BJ (cell line): ENCODE data around the gene HIVEP3. TPM values are rescaled to one million over a fixed set of nuclear protein-coding genes. Genes with fewer than 3 reads are reported as not detected.

Experiments used
- CTCF ChIA-PET: fragments of 350-600 bp; formaldehyde crosslinking; extraction: SDS; loops from one replicate; lab custom pipeline; 2021; ENCODE audit warnings: antibody characterized with exemption, inconsistent platforms; lab: Yijun Ruan, JAX
- POLR2A ChIA-PET: fragments of 300-600 bp; sonication (Branson Sonifier 250); formaldehyde crosslinking; extraction: SDS; loops from one replicate; lab custom pipeline; 2021; ENCODE audit warnings: antibody characterized with exemption; lab: Charles Lee
- DNase-seq: peaks from one replicate; pipeline ENCODE4 v3.0.0-alpha.2; 2011; ENCODE audit warnings: low read depth
- H3K27me3 ChIP-seq: 2 replicates; pipeline ENCODE4 v1.6.0; 2011; ENCODE audit warnings: low read length; ENCODE audit not compliant: control insufficient read depth, insufficient read depth
- H3K36me3 ChIP-seq: 2 replicates; pipeline ENCODE4 v1.5.1; 2011; ENCODE audit warnings: low read length; ENCODE audit not compliant: control insufficient read depth, insufficient read depth
- H3K4me3 ChIP-seq: 2 replicates; pipeline ENCODE4 v1.5.1; 2011; ENCODE audit warnings: low read depth, mild to moderate bottlenecking, control low read depth, low read length
- polyA plus RNA-seq: library from polyadenylated mRNA; depleted of rRNA; stranded (reverse); fragments of >200 nt; gene quantifications from 2 replicates; pipeline ENCODE4 v1.2.3, GENCODE V29; 2011
- TF ChIP-seq, protein P1 (sequence below): IDR thresholded peaks from 2 replicates; pipeline ENCODE4 v1.5.1; 2011; ENCODE audit warnings: low read depth, mild to moderate bottlenecking, control low read depth, inconsistent platforms, low read length, moderate library complexity; ENCODE audit not compliant: insufficient read depth

HIVEP3 gene
- polyA plus RNA-seq, 1 experiment = 4.0 TPM

DNA sequence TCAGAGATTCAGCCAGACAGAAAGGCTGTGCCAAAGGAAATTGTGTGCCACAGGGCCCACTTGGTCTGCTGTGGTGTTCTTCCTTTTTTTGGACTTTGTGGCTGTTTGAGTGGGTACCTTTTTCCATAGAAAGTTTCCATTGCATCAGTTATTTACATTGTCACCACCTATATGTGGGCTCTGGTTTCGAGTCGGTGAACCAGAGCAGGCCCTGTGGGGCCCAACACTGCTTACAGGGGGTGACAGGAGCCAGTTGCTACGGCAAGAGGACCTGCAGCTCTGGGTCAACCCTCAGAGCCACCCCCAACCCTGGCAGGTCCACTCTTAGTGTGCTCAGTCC is 277.3 kb downstream of the HIVEP3 start:
- TF ChIP-seq, protein P1, sequence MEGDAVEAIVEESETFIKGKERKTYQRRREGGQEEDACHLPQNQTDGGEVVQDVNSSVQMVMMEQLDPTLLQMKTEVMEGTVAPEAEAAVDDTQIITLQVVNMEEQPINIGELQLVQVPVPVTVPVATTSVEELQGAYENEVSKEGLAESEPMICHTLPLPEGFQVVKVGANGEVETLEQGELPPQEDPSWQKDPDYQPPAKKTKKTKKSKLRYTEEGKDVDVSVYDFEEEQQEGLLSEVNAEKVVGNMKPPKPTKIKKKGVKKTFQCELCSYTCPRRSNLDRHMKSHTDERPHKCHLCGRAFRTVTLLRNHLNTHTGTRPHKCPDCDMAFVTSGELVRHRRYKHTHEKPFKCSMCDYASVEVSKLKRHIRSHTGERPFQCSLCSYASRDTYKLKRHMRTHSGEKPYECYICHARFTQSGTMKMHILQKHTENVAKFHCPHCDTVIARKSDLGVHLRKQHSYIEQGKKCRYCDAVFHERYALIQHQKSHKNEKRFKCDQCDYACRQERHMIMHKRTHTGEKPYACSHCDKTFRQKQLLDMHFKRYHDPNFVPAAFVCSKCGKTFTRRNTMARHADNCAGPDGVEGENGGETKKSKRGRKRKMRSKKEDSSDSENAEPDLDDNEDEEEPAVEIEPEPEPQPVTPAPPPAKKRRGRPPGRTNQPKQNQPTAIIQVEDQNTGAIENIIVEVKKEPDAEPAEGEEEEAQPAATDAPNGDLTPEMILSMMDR = no peak
- no peaks in the 10 kb centered on the region for H3K27me3 ChIP-seq
- CTCF ChIA-PET = no interaction called here
- POLR2A ChIA-PET = no interaction called here
- H3K4me3 ChIP-seq = no peak overlapping the region
- no peaks in the 10 kb centered on the region for H3K36me3 ChIP-seq
- no peak for DNase-seq

DNA sequence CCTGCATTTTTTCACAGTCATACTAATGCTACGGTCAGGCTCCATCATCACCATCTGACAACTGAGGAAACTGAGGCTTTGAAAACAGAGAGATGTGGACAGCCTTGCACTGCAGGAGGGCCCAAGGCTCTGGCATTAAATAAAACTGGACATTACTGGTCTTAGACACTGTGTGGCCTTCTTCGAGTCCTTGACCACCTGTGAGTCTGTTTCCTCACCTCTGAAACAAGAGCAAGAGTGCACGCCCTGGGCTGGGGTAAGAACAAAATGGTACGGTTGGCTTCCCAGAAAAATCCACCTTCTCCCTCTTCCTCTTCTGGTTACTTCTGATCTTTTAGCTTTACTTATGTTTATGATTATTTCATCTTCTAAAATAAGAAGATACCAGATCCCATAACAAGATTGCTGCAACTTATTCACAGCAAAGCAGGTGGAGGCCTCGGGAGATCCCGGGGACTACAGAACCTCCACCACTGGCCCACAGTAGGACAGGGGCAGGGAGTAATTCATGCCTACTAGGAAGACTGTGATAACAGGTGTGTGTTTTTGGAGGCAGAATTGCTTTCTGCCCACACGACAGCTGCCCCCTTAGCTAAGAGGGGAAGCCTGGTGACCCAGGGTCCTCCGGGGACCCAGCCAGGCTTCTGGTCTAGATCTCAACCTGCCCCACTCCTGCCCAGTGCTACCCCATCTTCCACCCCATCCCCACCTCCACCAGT is 277.8 kb downstream of the HIVEP3 start:
- Histone ChIP-seq H3K27me3 (no peaks in the 10 kb centered on the region), H3K36me3 (no peaks in the 10 kb centered on the region), H3K4me3 (no peak overlapping the region)
- TF ChIP-seq, protein P1 = no peak
- DNase-seq = no peak
- ChIA-PET POLR2A (no interaction called here), CTCF (no interaction called here)

DNA sequence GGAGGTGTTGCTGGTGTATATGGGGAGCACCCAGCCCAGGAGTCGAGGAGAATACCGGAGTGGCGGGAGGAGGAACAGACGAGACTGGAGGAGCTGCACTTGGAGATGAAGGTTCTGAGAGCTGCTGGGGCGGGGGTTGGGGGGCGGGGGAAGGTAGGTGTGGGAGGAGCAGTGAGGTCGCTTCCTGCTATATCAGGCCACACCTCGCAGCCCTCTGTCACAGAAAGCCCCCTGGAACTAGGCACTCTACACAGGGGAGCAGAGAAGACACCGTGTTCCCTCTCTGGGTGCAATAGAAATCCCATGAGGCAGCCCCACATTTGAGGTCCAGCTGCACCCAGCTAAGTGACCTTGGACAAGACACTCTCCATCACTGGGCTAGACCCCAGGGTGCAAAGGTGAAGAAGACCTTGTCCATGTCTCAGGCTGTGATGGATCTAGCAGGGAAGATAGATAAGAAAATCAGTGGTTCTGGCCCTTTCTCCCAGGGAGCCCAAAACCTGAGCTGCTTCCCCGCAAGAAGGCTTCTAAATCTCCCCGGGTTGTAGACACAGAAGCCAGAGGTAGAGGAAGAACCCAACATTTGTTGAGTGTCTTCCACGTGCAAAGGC is 278.5 kb downstream of the HIVEP3 start:
- ChIA-PET POLR2A (no interaction called here), CTCF (no interaction called here)
- no peaks in the 10 kb centered on the region for H3K36me3 ChIP-seq
- H3K27me3 ChIP-seq = no peaks in the 10 kb centered on the region
- H3K4me3 ChIP-seq = no peak overlapping the region
- DNase-seq = no peak
- TF ChIP-seq, protein P1 = no peak

DNA sequence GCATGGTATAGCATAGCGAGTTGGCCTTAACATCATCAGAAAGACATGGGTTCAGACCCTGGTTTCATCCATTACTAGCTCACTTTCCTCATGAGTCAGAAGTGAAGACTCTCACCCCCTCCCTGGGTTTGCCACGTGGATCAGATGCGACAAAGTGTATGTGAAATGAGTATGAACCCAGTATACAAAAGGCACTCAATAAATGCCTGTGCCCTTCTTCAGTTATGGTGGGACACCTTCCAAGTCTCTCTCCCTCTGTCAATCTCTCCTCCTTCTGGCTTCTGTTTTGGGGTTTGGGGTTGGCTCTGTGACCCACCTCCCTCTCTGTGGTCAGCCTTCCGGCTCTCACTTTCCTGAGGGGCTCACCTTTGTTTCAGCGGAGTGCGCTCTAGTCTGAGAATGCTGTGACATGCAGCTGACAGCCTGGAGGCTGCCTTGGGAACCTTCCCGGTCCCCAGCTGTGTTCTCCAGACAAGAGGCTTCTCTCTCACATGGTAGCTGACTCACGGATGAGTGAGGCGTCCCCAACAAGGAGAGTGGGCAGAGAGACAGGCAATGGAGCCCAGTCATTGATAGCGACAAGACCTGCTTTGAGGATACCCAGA is 279.3 kb downstream of the HIVEP3 start:
- no peaks in the 10 kb centered on the region for H3K27me3 ChIP-seq
- DNase-seq = no peak
- no peak overlapping the region for H3K4me3 ChIP-seq
- H3K36me3 ChIP-seq = no peaks in the 10 kb centered on the region
- CTCF ChIA-PET = interaction anchor here (1.0 kb wide), 1 partner anchor 18 kb away, joined by 3 read pairs; no protein-coding TSS in a partner anchor
- TF ChIP-seq, protein P1 = no peak
- POLR2A ChIA-PET = no interaction called here
